WERI-Rb-1 (cell line): ENCODE data around the gene TNXB.

Source experiments
- DNase-seq: peaks from one replicate; pipeline ENCODE4 v3.0.0-alpha.2; 2020
- H3K27ac ChIP-seq: fragments of 250-450 bp; sonication (Bioruptor Pico); 2 replicates; pipeline ENCODE4 v1.5.1; 2020; ENCODE audit warnings: mild to moderate bottlenecking, moderate library complexity
- H3K27me3 ChIP-seq: fragments of 250-450 bp; sonication (Bioruptor Pico); 2 replicates; pipeline ENCODE4 v1.5.1; 2021; ENCODE audit warnings: mild to moderate bottlenecking, low read depth, moderate library complexity; ENCODE audit not compliant: insufficient read depth, severe bottlenecking
- H3K36me3 ChIP-seq: fragments of 250-450 bp; sonication (Bioruptor Pico); 2 replicates; pipeline ENCODE4 v1.5.1; 2020; ENCODE audit warnings: mild to moderate bottlenecking, moderate library complexity
- H3K4me3 ChIP-seq: 2 replicates; pipeline ENCODE4 v1.5.1; 2011; ENCODE audit warnings: low read depth, mild to moderate bottlenecking, control low read depth, low read length
- H3K9me3 ChIP-seq: fragments of 250-450 bp; sonication (Bioruptor Pico); 2 replicates; pipeline ENCODE4 v1.5.1; 2021; ENCODE audit warnings: mild to moderate bottlenecking, moderate library complexity; ENCODE audit not compliant: severe bottlenecking
- CTCF ChIP-seq: IDR thresholded peaks from 2 replicates; pipeline ENCODE4 v1.5.1; 2011; ENCODE audit warnings: low read depth, mild to moderate bottlenecking, control low read depth, inconsistent platforms, low read length

TNXB gene

GRCh38 chr6:32116674-32117073, 7.5 kb upstream of the TNXB start:
- peaks cover 66% of the 10 kb centered on the region for H3K36me3 ChIP-seq
- H3K27me3 ChIP-seq: no peaks in the 10 kb centered on the region
- DNase-seq: peak; percentile 81
- no peaks in the 10 kb centered on the region for H3K9me3 ChIP-seq
- TF ChIP-seq CTCF: peak; percentile 90
- no peak overlapping the region for H3K27ac ChIP-seq
- no peak overlapping the region for H3K4me3 ChIP-seq

GRCh38 chr6:32115623-32116022, 6.5 kb upstream of the TNXB start:
- H3K36me3 ChIP-seq: peaks cover 56% of the 10 kb centered on the region

GRCh38 chr6:32114796-32115195, 5.7 kb upstream of the TNXB start:
- Histone ChIP-seq H3K36me3 (peaks cover 48% of the 10 kb centered on the region), H3K27ac (no peak overlapping the region), H3K4me3 (no peak overlapping the region), H3K9me3 (no peaks in the 10 kb centered on the region), H3K27me3 (no peaks in the 10 kb centered on the region)
- DNase-seq: no peak
- TF ChIP-seq CTCF: no peak

More at GRCh38 chr6:32115623-32116022, 6.5 kb upstream of the TNXB start:
- no peak overlapping the region for H3K4me3 ChIP-seq
- TF ChIP-seq CTCF: 0 out of 2 replicates have a peak, but pooled peaks have one; percentile 2
- DNase-seq: no peak
- no peak overlapping the region for H3K27ac ChIP-seq
- no peaks in the 10 kb centered on the region for H3K9me3 ChIP-seq
- no peaks in the 10 kb centered on the region for H3K27me3 ChIP-seq

- no peak overlapping the region for H3K4me3 ChIP-seq
- H3K9me3 ChIP-seq: no peaks in the 10 kb centered on the region
- TF ChIP-seq CTCF: 0 out of 2 replicates have a peak, but pooled peaks have one; percentile 29
- H3K27ac ChIP-seq: no peak overlapping the region
- peaks cover 41% of the 10 kb centered on the region for H3K36me3 ChIP-seq
- DNase-seq: peak; percentile 48
- H3K27me3 ChIP-seq: peaks cover 5% of the 10 kb centered on the region
These were observed 4.5 kb upstream of the TNXB start for GRCh38 chr6:32113386-32114352.

GRCh38 chr6:32112431-32112980, 3.4 kb upstream of the TNXB start:
- no peak overlapping the region for H3K27ac ChIP-seq
- peaks cover 29% of the 10 kb centered on the region for H3K36me3 ChIP-seq
- H3K4me3 ChIP-seq: no peak overlapping the region
- no peaks in the 10 kb centered on the region for H3K9me3 ChIP-seq
- DNase-seq: no peak
- peaks cover 15% of the 10 kb centered on the region for H3K27me3 ChIP-seq
- no peak for TF ChIP-seq CTCF
